DOHH2 (cell line): Measurements from ENCODE around the gene DDIT4.
"Not testable (repeated sequence)": the region's sequence is repeated elsewhere in the genome, so short reads cannot be mapped to it uniquely, and the experiment has no call there.

Source experiments
- H3F3A ChIP-seq: fragments of 200-600 bp; sonication (generic), shearing (Covaris generic); 2 replicates; pipeline ENCODE4 v1.6.0; 2016; ENCODE audit warnings: antibody characterized with exemption, mild to moderate bottlenecking; ENCODE audit not compliant: control insufficient read depth, insufficient read depth
- H3K27ac ChIP-seq: fragments of 200-600 bp; sonication (generic); 2 replicates; pipeline ENCODE4 v1.5.1; 2014; ENCODE audit warnings: low read depth, mild to moderate bottlenecking, low read length, moderate library complexity
- H3K27me3 ChIP-seq: fragments of 200-600 bp; sonication (generic); 2 replicates; pipeline ENCODE4 v1.6.1; 2014; ENCODE audit warnings: mild to moderate bottlenecking, low read length, mixed read lengths; ENCODE audit not compliant: control insufficient read depth
- H3K36me3 ChIP-seq: fragments of 200-600 bp; sonication (generic); 2 replicates; pipeline ENCODE4 v1.6.1; 2014; ENCODE audit warnings: mild to moderate bottlenecking, low read length, moderate library complexity, mixed read lengths; ENCODE audit not compliant: control insufficient read depth
- H3K4me1 ChIP-seq: fragments of 200-600 bp; sonication (generic); 2 replicates; pipeline ENCODE4 v1.6.1; 2014; ENCODE audit warnings: mild to moderate bottlenecking, low read length, mixed read lengths; ENCODE audit not compliant: control insufficient read depth
- H3K4me2 ChIP-seq: fragments of 200-600 bp; sonication (generic); 2 replicates; pipeline ENCODE4 v1.6.0; 2014; ENCODE audit warnings: mild to moderate bottlenecking, low read length, moderate library complexity
- H3K4me3 ChIP-seq: fragments of 200-600 bp; sonication (generic); 2 replicates; pipeline ENCODE4 v1.5.1; 2014; ENCODE audit warnings: mild to moderate bottlenecking, low read length, mixed read lengths
- H3K79me2 ChIP-seq: fragments of 200-600 bp; sonication (generic); 2 replicates; pipeline ENCODE4 v1.6.1; 2014; ENCODE audit warnings: mild to moderate bottlenecking, low read length, mixed read lengths; ENCODE audit not compliant: control insufficient read depth
- H3K9me2 ChIP-seq: fragments of 200-600 bp; sonication (generic); replicated peaks from 2 replicates; pipeline ENCODE4 v1.6.1; 2014; ENCODE audit warnings: mild to moderate bottlenecking, low read length, mixed read lengths; ENCODE audit not compliant: control insufficient read depth
- H3K9me3 ChIP-seq: fragments of 200-600 bp; sonication (generic); 2 replicates; pipeline ENCODE4 v1.6.1; 2014; ENCODE audit warnings: antibody characterized with exemption, low read length, mixed read lengths; ENCODE audit not compliant: control insufficient read depth, insufficient read depth
- H4K20me1 ChIP-seq: fragments of 200-600 bp; sonication (generic); 2 replicates; pipeline ENCODE4 v1.6.0; 2014; ENCODE audit warnings: low read depth, mild to moderate bottlenecking, antibody characterized with exemption, low read length, moderate library complexity; ENCODE audit not compliant: control insufficient read depth, insufficient read depth
- EZH2phosphoT487 ChIP-seq: fragments of 200-600 bp; sonication (generic); IDR thresholded peaks from 2 replicates; pipeline ENCODE4 v1.6.1; 2017; ENCODE audit warnings: borderline replicate concordance, mild to moderate bottlenecking, antibody characterized with exemption, low read length, moderate library complexity, mixed read lengths
- TF ChIP-seq, protein P1 (sequence below): fragments of 200-600 bp; sonication (generic); IDR thresholded peaks from one replicate; pipeline ENCODE4 v1.5.1; 2014; ENCODE audit warnings: antibody characterized with exemption, mild to moderate bottlenecking, low read depth, low read length; ENCODE audit not compliant: poor library complexity, severe bottlenecking

The DDIT4 gene, protein sequence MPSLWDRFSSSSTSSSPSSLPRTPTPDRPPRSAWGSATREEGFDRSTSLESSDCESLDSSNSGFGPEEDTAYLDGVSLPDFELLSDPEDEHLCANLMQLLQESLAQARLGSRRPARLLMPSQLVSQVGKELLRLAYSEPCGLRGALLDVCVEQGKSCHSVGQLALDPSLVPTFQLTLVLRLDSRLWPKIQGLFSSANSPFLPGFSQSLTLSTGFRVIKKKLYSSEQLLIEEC

DNA sequence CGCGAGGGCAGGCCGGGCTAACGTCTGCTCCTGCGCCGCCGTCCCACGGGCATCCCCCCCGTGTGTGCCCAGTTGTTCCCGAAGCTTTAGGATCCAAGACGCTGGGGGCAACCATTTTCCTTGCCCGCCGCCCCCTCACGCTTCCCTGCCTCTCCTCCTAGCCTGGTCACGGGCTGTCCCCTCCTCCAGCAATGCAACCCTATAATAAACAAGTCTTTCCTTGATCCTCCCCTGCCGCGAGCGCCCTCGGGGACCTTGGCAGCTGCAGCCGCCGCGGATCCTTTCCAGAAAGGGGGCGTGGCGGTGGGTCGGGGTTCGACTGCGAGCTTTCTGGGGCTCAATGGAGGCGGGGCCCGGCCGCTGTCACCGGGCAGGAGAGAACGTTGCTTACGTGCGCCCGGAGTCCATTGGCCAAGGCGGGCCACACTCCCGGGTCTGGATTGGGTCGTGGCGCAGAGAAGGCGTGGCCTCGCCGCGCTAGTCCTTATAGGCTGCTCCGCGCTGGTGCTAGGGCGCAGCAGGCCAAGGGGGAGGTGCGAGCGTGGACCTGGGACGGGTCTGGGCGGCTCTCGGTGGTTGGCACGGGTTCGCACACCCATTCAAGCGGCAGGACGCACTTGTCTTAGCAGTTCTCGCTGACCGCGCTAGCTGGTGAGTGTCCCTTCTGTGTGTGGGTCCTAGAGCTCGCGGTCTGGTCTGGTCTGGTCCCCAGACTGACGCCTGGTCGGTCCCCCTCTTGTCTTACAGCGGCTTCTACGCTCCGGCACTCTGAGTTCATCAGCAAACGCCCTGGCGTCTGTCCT is at the start of gene DDIT4:
DDIT4 (plus strand) TSS at position 515 of the 803 bp plus-strand sequence. CDS start 293 bp downstream, outside the sequence.
- Histone ChIP-seq H3K27ac (peak within 1 kb of the TSS; percentile 77), H3K4me3 (peak within 1 kb of the TSS; percentile 95), H3K36me3 (peaks cover 29% of the 10 kb centered on the region), H3K4me1 (peaks cover 38% of the 10 kb centered on the region), H3K9me2 (no peaks in the 10 kb centered on the region), H3K4me2 (peak within 1 kb of the TSS; percentile 96), H3F3A (peaks cover 41% of the 10 kb centered on the region), H4K20me1 (peaks cover 18% of the 10 kb centered on the region; the same call in 1 of the 2 replicates), H3K79me2 (peaks cover 21% of the 10 kb centered on the region), H3K9me3 (no peaks in the 10 kb centered on the region), H3K27me3 (no peaks in the 10 kb centered on the region; the same call in 1 of the 2 replicates)
- TF ChIP-seq, protein P1, sequence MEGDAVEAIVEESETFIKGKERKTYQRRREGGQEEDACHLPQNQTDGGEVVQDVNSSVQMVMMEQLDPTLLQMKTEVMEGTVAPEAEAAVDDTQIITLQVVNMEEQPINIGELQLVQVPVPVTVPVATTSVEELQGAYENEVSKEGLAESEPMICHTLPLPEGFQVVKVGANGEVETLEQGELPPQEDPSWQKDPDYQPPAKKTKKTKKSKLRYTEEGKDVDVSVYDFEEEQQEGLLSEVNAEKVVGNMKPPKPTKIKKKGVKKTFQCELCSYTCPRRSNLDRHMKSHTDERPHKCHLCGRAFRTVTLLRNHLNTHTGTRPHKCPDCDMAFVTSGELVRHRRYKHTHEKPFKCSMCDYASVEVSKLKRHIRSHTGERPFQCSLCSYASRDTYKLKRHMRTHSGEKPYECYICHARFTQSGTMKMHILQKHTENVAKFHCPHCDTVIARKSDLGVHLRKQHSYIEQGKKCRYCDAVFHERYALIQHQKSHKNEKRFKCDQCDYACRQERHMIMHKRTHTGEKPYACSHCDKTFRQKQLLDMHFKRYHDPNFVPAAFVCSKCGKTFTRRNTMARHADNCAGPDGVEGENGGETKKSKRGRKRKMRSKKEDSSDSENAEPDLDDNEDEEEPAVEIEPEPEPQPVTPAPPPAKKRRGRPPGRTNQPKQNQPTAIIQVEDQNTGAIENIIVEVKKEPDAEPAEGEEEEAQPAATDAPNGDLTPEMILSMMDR = no peak
- TF ChIP-seq EZH2phosphoT487 = no peak

- Histone ChIP-seq H3K4me1 (peaks cover 52% of the 10 kb centered on the region), H3K36me3 (peaks cover 59% of the 10 kb centered on the region), H3K27ac (peak overlapping the region; percentile 31), H3K79me2 (peaks cover 82% of the 10 kb centered on the region), H3F3A (peaks cover 16% of the 10 kb centered on the region)
- not testable (repeated sequence) for H3K4me3 ChIP-seq, H3K27me3 ChIP-seq, H3K9me3 ChIP-seq, H3K9me2 ChIP-seq, H3K4me2 ChIP-seq, H4K20me1 ChIP-seq
Measured at GRCh38 chr10:72224191-72224590, 49.5 kb upstream of the DDIT4 start.

DNA sequence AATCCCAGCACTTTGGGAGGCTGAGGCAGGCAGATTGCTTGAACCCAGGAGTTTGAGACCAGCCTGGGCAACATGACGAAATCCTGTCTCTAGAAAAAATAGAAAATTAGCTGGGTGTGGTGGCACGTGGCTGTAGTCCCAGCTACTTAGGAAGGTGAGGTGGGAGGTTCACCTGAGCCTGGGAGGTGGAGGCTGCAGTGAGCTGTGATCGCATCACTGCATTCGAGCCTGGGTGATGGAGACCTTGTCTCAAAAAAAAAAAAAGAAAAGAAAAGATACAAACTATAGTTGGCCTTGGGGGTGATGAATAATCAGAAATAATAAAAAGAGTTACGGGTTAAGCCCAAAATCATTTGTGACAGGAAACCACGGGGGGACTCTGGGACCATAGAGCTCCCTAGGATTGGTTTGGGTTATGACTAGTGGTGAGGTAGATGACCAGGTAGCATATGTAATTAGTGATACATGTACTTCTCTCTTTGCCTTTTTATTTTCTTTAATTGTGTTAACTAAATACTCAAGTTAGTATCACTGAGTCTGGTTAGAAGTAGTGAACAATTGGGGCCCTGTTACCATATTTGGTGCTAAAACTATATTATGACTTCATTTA is 47.2 kb upstream of the DDIT4 start:
- no peaks in the 10 kb centered on the region for H3K9me2 ChIP-seq
- H3K79me2 ChIP-seq = peaks cover 81% of the 10 kb centered on the region
- H3K27me3 ChIP-seq = no peaks in the 10 kb centered on the region
- H4K20me1 ChIP-seq = no peaks in the 10 kb centered on the region; the same call in 1 of the 2 replicates
- no peak for TF ChIP-seq EZH2phosphoT487
- TF ChIP-seq, protein P1 = no peak
- H3K27ac ChIP-seq = no peak overlapping the region
- no peak overlapping the region for H3K4me2 ChIP-seq
- peaks cover 59% of the 10 kb centered on the region for H3K4me1 ChIP-seq
- H3F3A ChIP-seq = peaks cover 9% of the 10 kb centered on the region
- no peak overlapping the region for H3K4me3 ChIP-seq
- no peaks in the 10 kb centered on the region for H3K9me3 ChIP-seq
- H3K36me3 ChIP-seq = peaks cover 64% of the 10 kb centered on the region
